ENCODE data around the gene TXNDC5.

TXNDC5 gene

GRCh38 chr6:7833751-7834070 lies 76.9 kb downstream of the TXNDC5 start:
- DNase-seq (ENCODE audit: extremely low read depth, low read depth), result no peak
- no peak for TF ChIP-seq CTCF (IDR thresholded peaks at IDR 0.05; ENCODE audit: low read depth, low read length)

GRCh38 chr6:7832904-7833750 lies 77.5 kb downstream of the TXNDC5 start:
- no peak for DNase-seq (ENCODE audit: extremely low read depth, low read depth)
- no peak for TF ChIP-seq CTCF (IDR thresholded peaks at IDR 0.05; ENCODE audit: low read depth, low read length)

Measured in AG09319 (cell line).